HUES64 (cell line): ENCODE measurements around the gene CD6.

ENCODE experiments used
- H3K27ac ChIP-seq: 2 replicates; pipeline ENCODE4 v1.7.0; 2013; ENCODE audit warnings: low read depth, low read length, inconsistent platforms
- H3K27me3 ChIP-seq: 2 replicates; pipeline ENCODE4 v1.6.1; 2013; ENCODE audit warnings: mild to moderate bottlenecking, low read length; ENCODE audit not compliant: insufficient read depth
- H3K36me3 ChIP-seq: 2 replicates; pipeline ENCODE4 v1.6.1; 2013; ENCODE audit warnings: mild to moderate bottlenecking, low read length; ENCODE audit not compliant: insufficient read depth
- H3K4me1 ChIP-seq: 2 replicates; pipeline ENCODE4 v1.6.1; 2013; ENCODE audit warnings: mild to moderate bottlenecking, low read length, moderate library complexity; ENCODE audit not compliant: insufficient read depth
- H3K4me3 ChIP-seq: 2 replicates; pipeline ENCODE4 v1.5.1; 2013; ENCODE audit warnings: mild to moderate bottlenecking, low read length, moderate library complexity
- H3K9ac ChIP-seq: 2 replicates; pipeline ENCODE4 v1.6.1; 2013; ENCODE audit warnings: mild to moderate bottlenecking, low read depth, low read length
- H3K9me3 ChIP-seq: 2 replicates; pipeline ENCODE4 v1.6.1; 2013; ENCODE audit warnings: low read depth, low read length; ENCODE audit not compliant: insufficient read depth
- WGBS: fragments of 150-250, 120-280 bp; methylation state at CpG from one replicate; pipeline ENCODE4 v1.1.7; 2013; ENCODE audit warnings: missing lambda C conversion rate; 5-methylcytosine and 5-hydroxymethylcytosine counted together

CD6 gene

GRCh38 chr11:60927061-60927592, 44.4 kb upstream of the CD6 start:
- peaks cover 6% of the 10 kb centered on the region for H3K4me1 ChIP-seq
- WGBS, result 92% methylated on average over 8 of the region's 8 CpGs
- H3K27me3 ChIP-seq, result peaks cover 4% of the 10 kb centered on the region; the same call in 1 of the 2 replicates

GRCh38 chr11:60927600-60927999, 43.9 kb upstream of the CD6 start:
- Histone ChIP-seq H3K4me3 (no peak overlapping the region), H3K36me3 (peaks cover 61% of the 10 kb centered on the region), H3K9me3 (no peaks in the 10 kb centered on the region), H3K9ac (no peak overlapping the region), H3K4me1 (peaks cover 10% of the 10 kb centered on the region), H3K27ac (no peak overlapping the region), H3K27me3 (peaks cover 4% of the 10 kb centered on the region; the same call in 1 of the 2 replicates)
- WGBS, result 92% methylated on average over 16 of the region's 16 CpGs

More at GRCh38 chr11:60927061-60927592, 44.4 kb upstream of the CD6 start:
- no peak overlapping the region for H3K27ac ChIP-seq
- H3K4me3 ChIP-seq, result no peak overlapping the region
- H3K36me3 ChIP-seq, result peaks cover 59% of the 10 kb centered on the region
- H3K9me3 ChIP-seq, result no peaks in the 10 kb centered on the region
- no peak overlapping the region for H3K9ac ChIP-seq

- Histone ChIP-seq H3K4me3 (no peak overlapping the region), H3K9ac (no peak overlapping the region), H3K9me3 (no peaks in the 10 kb centered on the region), H3K27ac (no peak overlapping the region), H3K36me3 (peaks cover 63% of the 10 kb centered on the region), H3K27me3 (peaks cover 4% of the 10 kb centered on the region; the same call in 1 of the 2 replicates), H3K4me1 (peaks cover 12% of the 10 kb centered on the region)
- 95% methylated on average over 20 of the region's 20 CpGs for WGBS
These were observed 42.9 kb upstream of the CD6 start for GRCh38 chr11:60928563-60929001.

- Histone ChIP-seq H3K4me3 (no peak overlapping the region), H3K27me3 (peaks cover 4% of the 10 kb centered on the region; the same call in 1 of the 2 replicates), H3K9ac (no peak overlapping the region), H3K27ac (no peak overlapping the region), H3K36me3 (peaks cover 68% of the 10 kb centered on the region), H3K9me3 (no peaks in the 10 kb centered on the region), H3K4me1 (peaks cover 12% of the 10 kb centered on the region)
- 89% methylated on average over 4 of the region's 4 CpGs for WGBS
These were observed 41.7 kb upstream of the CD6 start for GRCh38 chr11:60929764-60930163.

GRCh38 chr11:60930394-60930793, 41.1 kb upstream of the CD6 start:
- H3K9ac ChIP-seq, result no peak overlapping the region

GRCh38 chr11:60931917-60932316, 39.6 kb upstream of the CD6 start:
- no peaks in the 10 kb centered on the region for H3K27me3 ChIP-seq
- no peaks in the 10 kb centered on the region for H3K9me3 ChIP-seq
- no peak overlapping the region for H3K4me3 ChIP-seq
- peaks cover 69% of the 10 kb centered on the region for H3K36me3 ChIP-seq
- WGBS, result 90% methylated on average over 9 of the region's 9 CpGs
- H3K27ac ChIP-seq, result peak overlapping the region; percentile 62; the same call in 1 of the 2 replicates
- H3K4me1 ChIP-seq, result peaks cover 7% of the 10 kb centered on the region; the same call in 1 of the 2 replicates
- no peak overlapping the region for H3K9ac ChIP-seq

More at GRCh38 chr11:60930394-60930793, 41.1 kb upstream of the CD6 start:
- Histone ChIP-seq H3K4me3 (no peak overlapping the region), H3K9me3 (no peaks in the 10 kb centered on the region), H3K4me1 (peaks cover 12% of the 10 kb centered on the region), H3K27ac (no peak overlapping the region), H3K27me3 (no peaks in the 10 kb centered on the region), H3K36me3 (peaks cover 71% of the 10 kb centered on the region)
- 93% methylated on average over 4 of the region's 4 CpGs for WGBS

- Histone ChIP-seq H3K4me3 (no peak overlapping the region), H3K4me1 (peaks cover 7% of the 10 kb centered on the region; the same call in 1 of the 2 replicates), H3K27me3 (no peaks in the 10 kb centered on the region), H3K9me3 (no peaks in the 10 kb centered on the region), H3K27ac (peak overlapping the region; percentile 80; the same call in 1 of the 2 replicates), H3K9ac (peak overlapping the region; percentile 60; the same call in 1 of the 2 replicates), H3K36me3 (peaks cover 60% of the 10 kb centered on the region)
- WGBS, result 78% methylated on average over 5 of the region's 5 CpGs
These were observed 38.7 kb upstream of the CD6 start for GRCh38 chr11:60932605-60933356.

GRCh38 chr11:60933416-60934123, 37.9 kb upstream of the CD6 start:
- Histone ChIP-seq H3K9ac (no peak overlapping the region), H3K27me3 (no peaks in the 10 kb centered on the region), H3K9me3 (no peaks in the 10 kb centered on the region), H3K4me3 (no peak overlapping the region), H3K36me3 (peaks cover 52% of the 10 kb centered on the region), H3K4me1 (peaks cover 7% of the 10 kb centered on the region; the same call in 1 of the 2 replicates), H3K27ac (no peak overlapping the region)
- 94% methylated on average over 37 of the region's 37 CpGs for WGBS

GRCh38 chr11:60934124-60934789, 37.2 kb upstream of the CD6 start:
- no peak overlapping the region for H3K4me3 ChIP-seq
- peaks cover 45% of the 10 kb centered on the region for H3K36me3 ChIP-seq
- no peak overlapping the region for H3K27ac ChIP-seq
- no peaks in the 10 kb centered on the region for H3K9me3 ChIP-seq
- H3K9ac ChIP-seq, result no peak overlapping the region
- WGBS, result 95% methylated on average over 57 of the region's 57 CpGs
- no peaks in the 10 kb centered on the region for H3K27me3 ChIP-seq
- peaks cover 7% of the 10 kb centered on the region; the same call in 1 of the 2 replicates for H3K4me1 ChIP-seq

GRCh38 chr11:60934790-60935605, 36.5 kb upstream of the CD6 start:
- no peak overlapping the region for H3K27ac ChIP-seq
- no peak overlapping the region for H3K9ac ChIP-seq
- no peaks in the 10 kb centered on the region for H3K9me3 ChIP-seq
- no peaks in the 10 kb centered on the region for H3K27me3 ChIP-seq
- H3K4me3 ChIP-seq, result no peak overlapping the region
- WGBS, result 92% methylated on average over 21 of the region's 21 CpGs
- H3K4me1 ChIP-seq, result peaks cover 7% of the 10 kb centered on the region; the same call in 1 of the 2 replicates
- peaks cover 38% of the 10 kb centered on the region for H3K36me3 ChIP-seq
